Gastrocnemius medialis (tissue), 4 donors: ENCODE data around the gene CFAP77.

ENCODE experiments used
- CTCF ChIP-seq, 5 experiments: fragments of 450-650 bp in 3 of 5; fragments of 200-600 bp in 2 of 5; sonication (generic) in 2 of 5; IDR thresholded peaks in 4 of 5; conservative IDR thresholded peaks in 1 of 5; 1 replicate in 4 of 5; 2 replicates in 1 of 5; pipeline ENCODE4 v1.5.1; 2016 to 2019; ENCODE audit warnings: antibody characterized with exemption in 5 of 5, mild to moderate bottlenecking in 3 of 5, moderate library complexity in 3 of 5
- POLR2A ChIP-seq, 2 donors: fragments of 450-650 bp; IDR thresholded peaks; one replicate each; pipeline ENCODE4 v1.6.1; 2017; ENCODE audit warnings: antibody characterized with exemption in 2 of 2, mild to moderate bottlenecking in 2 of 2, moderate library complexity in 2 of 2

- TF ChIP-seq CTCF (IDR thresholded peaks at IDR 0.05 in 4 of 5, conservative IDR thresholded peaks at IDR 0.05 in 1 of 5) (no peak), POLR2A (IDR thresholded peaks at IDR 0.05) (no peak)
Observed at GRCh38 chr9:132514821-132515220, 104.8 kb downstream of the CFAP77 start.
